ENCODE measurements around the gene KCNIP1.

- no peak for TF ChIP-seq NRF1 (IDR thresholded peaks at IDR 0.05; ENCODE audit: low read depth, low read length)
- TF ChIP-seq POLR2A (IDR thresholded peaks at IDR 0.05; ENCODE audit: control extremely low read depth in 1 of 2, low read depth in 2 of 2, low read length in 2 of 2): no peak
- no peak for TF ChIP-seq JUND (IDR thresholded peaks at IDR 0.05; ENCODE audit: low read length)
- TF ChIP-seq USF2 (IDR thresholded peaks at IDR 0.05; ENCODE audit: low read length): no peak
- no peak for TF ChIP-seq GTF2F1 (IDR thresholded peaks at IDR 0.05; ENCODE audit: borderline replicate concordance, low read depth, low read length)
- no peak for TF ChIP-seq CTCF (IDR thresholded peaks at IDR 0.05; ENCODE audit: control extremely low read depth in 1 of 3, insufficient read depth in 1 of 3, low read depth in 1 of 3, low read length in 3 of 3)
- TF ChIP-seq POLR2AphosphoS5 (IDR thresholded peaks at IDR 0.05; ENCODE audit: low read depth, low read length): no peak
- no peak for TF ChIP-seq TAF7 (optimal IDR thresholded peaks at IDR 0.05; ENCODE audit: borderline replicate concordance, low read depth, low read length)
- no peak for TF ChIP-seq CBX8 (IDR thresholded peaks at IDR 0.05; ENCODE audit: borderline replicate concordance, low read depth, low read length)
- no peak for TF ChIP-seq EP300 (IDR thresholded peaks at IDR 0.05; ENCODE audit: borderline replicate concordance in 1 of 2, low read depth in 2 of 2, low read length in 2 of 2)
- no peak for TF ChIP-seq CHD2 (IDR thresholded peaks at IDR 0.05; ENCODE audit: low read length)
Observed at GRCh38 chr5:170638051-170638450, 134.2 kb downstream of the KCNIP1 start.

Measured in H1 (cell line).